Activated CD4-positive, alpha-beta memory T cell treated with anti-CD3 and anti-CD28 coated beads, Interleukin-2, amount 10 ng/mL, durations not matched to agents 7 days and 5 days (primary cell): ENCODE results near the gene SPEM3. TPM values are rescaled to one million over a fixed set of nuclear protein-coding genes. Genes with fewer than 3 reads are reported as not detected.

Source experiments
- CTCF ChIA-PET: fragments of 350-600 bp; sonication (Branson Sonifier 250); formaldehyde crosslinking; loops from one replicate; lab custom pipeline; 2021; ENCODE audit warnings: antibody characterized with exemption, inconsistent platforms; lab: Charles Lee
- POLR2A ChIA-PET: fragments of 350-600 bp; sonication (Branson Sonifier 250); formaldehyde crosslinking; loops from one replicate; lab custom pipeline; 2021; ENCODE audit warnings: antibody characterized with exemption; lab: Charles Lee
- DNase-seq: peaks from one replicate; pipeline ENCODE4 v3.0.0-alpha.2; 2020
- H3K27ac Mint-ChIP-seq: one replicate; pipeline ENCODE4 v1.8.0; 2021; ENCODE audit warnings: mild to moderate bottlenecking, mixed read lengths
- H3K27me3 Mint-ChIP-seq: one replicate; pipeline ENCODE4 v1.8.0; 2021; ENCODE audit warnings: mixed read lengths
- H3K36me3 Mint-ChIP-seq: one replicate; pipeline ENCODE4 v1.8.0; 2021; ENCODE audit warnings: low read depth, mixed read lengths
- H3K4me1 Mint-ChIP-seq: one replicate; pipeline ENCODE4 v1.8.0; 2021; ENCODE audit warnings: mixed read lengths
- H3K4me3 Mint-ChIP-seq: one replicate; pipeline ENCODE4 v1.8.0; 2021; ENCODE audit warnings: mild to moderate bottlenecking, mixed read lengths
- H3K9me3 Mint-ChIP-seq: one replicate; pipeline ENCODE4 v1.8.0; 2021; ENCODE audit warnings: mixed read lengths
- total RNA-seq, 2 experiments: library from RNA; stranded (reverse); gene quantifications; one replicate each; pipeline ENCODE4 v1.2.3, GENCODE V29; 2021

Gene SPEM3
- total RNA-seq, 2 experiments from 2014 or later: not detected

- CTCF ChIA-PET: interaction anchor here (0.5 to 3.7 kb wide), 5 partner anchors 17 to 394 kb away, joined by 3 to 18 read pairs (median 3); no protein-coding TSS in a partner anchor
- no peak overlapping the region for H3K27ac Mint-ChIP-seq
- H3K4me3 Mint-ChIP-seq: peak overlapping the region; percentile 74
- peaks cover 60% of the 10 kb centered on the region for H3K27me3 Mint-ChIP-seq
- H3K36me3 Mint-ChIP-seq: peaks cover 20% of the 10 kb centered on the region
- POLR2A ChIA-PET: interaction anchor here (0.7 to 14.4 kb wide), 8 partner anchors 13 to 143 kb away, joined by 3 to 232 read pairs (median 4); partner anchors contain the start of genes MPDU1, POLR2A, SLC35G6 and ZBTB4
- peak; percentile 52 for DNase-seq
- peaks cover 46% of the 10 kb centered on the region for H3K4me1 Mint-ChIP-seq
- no peaks in the 10 kb centered on the region for H3K9me3 Mint-ChIP-seq
Measured at GRCh38 chr17:7440113-7440833, 11.6 kb downstream of the SPEM3 start.

- peaks cover 66% of the 10 kb centered on the region for H3K27me3 Mint-ChIP-seq
Measured at GRCh38 chr17:7440834-7441195, 12.2 kb downstream of the SPEM3 start.

GRCh38 chr17:7441266-7441665 lies 12.6 kb downstream of the SPEM3 start:
- peaks cover 68% of the 10 kb centered on the region for H3K27me3 Mint-ChIP-seq
- peaks cover 48% of the 10 kb centered on the region for H3K4me1 Mint-ChIP-seq
- no peak overlapping the region for H3K27ac Mint-ChIP-seq
- POLR2A ChIA-PET: interaction anchor here (1.1 to 14.4 kb wide), 5 partner anchors 12 to 142 kb away, joined by 3 to 232 read pairs (median 5); partner anchors contain the start of genes MPDU1, POLR2A, SLC35G6 and ZBTB4
- CTCF ChIA-PET: interaction anchor here (0.6 to 3.7 kb wide), 5 partner anchors 34 to 120 kb away, joined by 3 to 18 read pairs (median 3); no protein-coding TSS in a partner anchor
- no peak overlapping the region for H3K4me3 Mint-ChIP-seq
- no peaks in the 10 kb centered on the region for H3K9me3 Mint-ChIP-seq
- DNase-seq: no peak
- peaks cover 21% of the 10 kb centered on the region for H3K36me3 Mint-ChIP-seq

More at GRCh38 chr17:7440834-7441195, 12.2 kb downstream of the SPEM3 start:
- H3K9me3 Mint-ChIP-seq: no peaks in the 10 kb centered on the region
- peaks cover 49% of the 10 kb centered on the region for H3K4me1 Mint-ChIP-seq
- ChIA-PET CTCF (interaction anchor here (0.6 to 3.7 kb wide), 4 partner anchors 44 to 120 kb away, joined by 3 to 18 read pairs (median 3); no protein-coding TSS in a partner anchor), POLR2A (interaction anchor here (0.7 to 14.4 kb wide), 7 partner anchors 12 to 143 kb away, joined by 3 to 232 read pairs (median 5); partner anchors contain the start of genes MPDU1, POLR2A, SLC35G6 and ZBTB4)
- peaks cover 23% of the 10 kb centered on the region for H3K36me3 Mint-ChIP-seq
- peak; percentile 18 for DNase-seq
- H3K27ac Mint-ChIP-seq: no peak overlapping the region
- peak overlapping the region; percentile 74 for H3K4me3 Mint-ChIP-seq

- H3K27ac Mint-ChIP-seq: no peak overlapping the region
- peaks cover 42% of the 10 kb centered on the region for H3K4me1 Mint-ChIP-seq
- no peak for DNase-seq
- no peak overlapping the region for H3K4me3 Mint-ChIP-seq
- H3K9me3 Mint-ChIP-seq: no peaks in the 10 kb centered on the region
- ChIA-PET CTCF (interaction anchor here (0.9 to 1.0 kb wide), 2 partner anchors 34 to 91 kb away, joined by 4 read pairs; no protein-coding TSS in a partner anchor), POLR2A (interaction anchor here (1.5 to 14.4 kb wide), 3 partner anchors 11 to 40 kb away, joined by 5 to 232 read pairs (median 37); partner anchors contain the start of genes POLR2A, SLC35G6 and ZBTB4)
- peaks cover 21% of the 10 kb centered on the region for H3K36me3 Mint-ChIP-seq
- H3K27me3 Mint-ChIP-seq: peaks cover 73% of the 10 kb centered on the region
Measured at GRCh38 chr17:7442142-7442541, 13.5 kb downstream of the SPEM3 start.

- no peak overlapping the region for H3K4me3 Mint-ChIP-seq
- peaks cover 15% of the 10 kb centered on the region for H3K36me3 Mint-ChIP-seq
- DNase-seq: no peak
- CTCF ChIA-PET: interaction anchor here (0.6 to 5.7 kb wide), 7 partner anchors 8 to 145 kb away, joined by 3 to 30 read pairs (median 4); partner anchors contain the start of genes TMEM102 and ZBTB4
- H3K4me1 Mint-ChIP-seq: peaks cover 30% of the 10 kb centered on the region
- POLR2A ChIA-PET: interaction anchor here (1.2 to 14.4 kb wide), 8 partner anchors 8 to 244 kb away, joined by 3 to 232 read pairs (median 4); partner anchors contain the start of genes ACAP1, POLR2A, SLC35G6 and TMEM102
- no peaks in the 10 kb centered on the region for H3K9me3 Mint-ChIP-seq
- peaks cover 70% of the 10 kb centered on the region for H3K27me3 Mint-ChIP-seq
- H3K27ac Mint-ChIP-seq: no peak overlapping the region
Measured at GRCh38 chr17:7443499-7444485, 15.1 kb downstream of the SPEM3 start.

GRCh38 chr17:7444682-7445618 lies 16.3 kb downstream of the SPEM3 start, which contains the start of gene CHRNB1:
CHRNB1 (plus strand) TSS chr17:7445061; CDS start chr17:7445128, 67 bp downstream.
- DNase-seq: peak; percentile 21
- no peaks in the 10 kb centered on the region for H3K9me3 Mint-ChIP-seq
- peaks cover 11% of the 10 kb centered on the region for H3K36me3 Mint-ChIP-seq
- CTCF ChIA-PET: interaction anchor here (0.6 to 5.7 kb wide), 5 partner anchors 9 to 144 kb away, joined by 3 to 30 read pairs (median 5); partner anchors contain the start of genes SENP3 and TMEM102
- POLR2A ChIA-PET: interaction anchor here (1.2 to 14.4 kb wide), 8 partner anchors 8 to 243 kb away, joined by 3 to 232 read pairs (median 4); partner anchors contain the start of genes ACAP1, POLR2A, SLC35G6 and TMEM102
- peaks cover 26% of the 10 kb centered on the region for H3K4me1 Mint-ChIP-seq
- peaks cover 65% of the 10 kb centered on the region for H3K27me3 Mint-ChIP-seq
- no peak within 1 kb of the TSS for H3K27ac Mint-ChIP-seq
- peak within 1 kb of the TSS; percentile 59 for H3K4me3 Mint-ChIP-seq

GRCh38 chr17:7445619-7445968 lies 16.9 kb downstream of the SPEM3 start:
- Mint-ChIP-seq H3K27me3 (peaks cover 59% of the 10 kb centered on the region), H3K36me3 (peaks cover 11% of the 10 kb centered on the region), H3K9me3 (no peaks in the 10 kb centered on the region), H3K27ac (no peak overlapping the region), H3K4me3 (peak overlapping the region; percentile 59), H3K4me1 (peaks cover 20% of the 10 kb centered on the region)
- CTCF ChIA-PET: interaction anchor here (1.5 to 5.7 kb wide), 3 partner anchors 10 to 115 kb away, joined by 4 to 30 read pairs (median 12); partner anchors contain the start of genes SENP3 and TMEM102
- DNase-seq: peak; percentile 34
- POLR2A ChIA-PET: interaction anchor here (4.5 to 14.4 kb wide), 3 partner anchors 10 to 36 kb away, joined by 29 to 232 read pairs (median 37); partner anchors contain the start of genes POLR2A, SLC35G6, TMEM102 and ZBTB4

GRCh38 chr17:7448461-7448860 lies 19.8 kb downstream of the SPEM3 start:
- H3K4me3 Mint-ChIP-seq: no peak overlapping the region
- peaks cover 11% of the 10 kb centered on the region for H3K36me3 Mint-ChIP-seq
- H3K4me1 Mint-ChIP-seq: peaks cover 18% of the 10 kb centered on the region
- peaks cover 37% of the 10 kb centered on the region for H3K27me3 Mint-ChIP-seq
- no peak for DNase-seq
- no peaks in the 10 kb centered on the region for H3K9me3 Mint-ChIP-seq
- POLR2A ChIA-PET: interaction anchor here (4.5 kb wide), 1 partner anchor 13 kb away, joined by 29 read pairs; the partner anchor contains the start of gene TMEM102
- H3K27ac Mint-ChIP-seq: no peak overlapping the region
- CTCF ChIA-PET: interaction anchor here (5.7 kb wide), 1 partner anchor 13 kb away, joined by 30 read pairs; the partner anchor contains the start of gene TMEM102

- Mint-ChIP-seq H3K4me3 (no peak overlapping the region), H3K27me3 (no peaks in the 10 kb centered on the region), H3K36me3 (peaks cover 37% of the 10 kb centered on the region), H3K27ac (no peak overlapping the region), H3K9me3 (no peaks in the 10 kb centered on the region), H3K4me1 (peaks cover 24% of the 10 kb centered on the region)
- CTCF ChIA-PET: no interaction called here
- POLR2A ChIA-PET: interaction anchor here (0.9 to 2.2 kb wide), 3 partner anchors 19 to 25 kb away, joined by 3 to 8 read pairs (median 5); partner anchors contain the start of genes POLR2A and ZBTB4
- no peak for DNase-seq
Measured at GRCh38 chr17:7459961-7460545, 31.4 kb downstream of the SPEM3 start.

GRCh38 chr17:7460850-7461660 lies 32.4 kb downstream of the SPEM3 start:
- Mint-ChIP-seq H3K4me1 (peaks cover 21% of the 10 kb centered on the region), H3K27me3 (no peaks in the 10 kb centered on the region), H3K9me3 (no peaks in the 10 kb centered on the region), H3K36me3 (peaks cover 31% of the 10 kb centered on the region), H3K4me3 (no peak overlapping the region), H3K27ac (no peak overlapping the region)
- ChIA-PET CTCF (interaction anchor here (1.4 to 1.6 kb wide), 2 partner anchors 24 to 25 kb away, joined by 3 to 6 read pairs; no protein-coding TSS in a partner anchor), POLR2A (interaction anchor here (0.9 to 2.2 kb wide), 5 partner anchors 18 to 24 kb away, joined by 3 to 8 read pairs (median 5); partner anchors contain the start of genes POLR2A and ZBTB4)
- no peak for DNase-seq
